OCI-LY7 (cell line): ENCODE measurements around the gene ATP5MC2.

Experiments used
- CTCF ChIP-seq: fragments of 200-600 bp; sonication (generic); conservative IDR thresholded peaks from 2 replicates; pipeline ENCODE4 v1.5.1; 2014; ENCODE audit warnings: mild to moderate bottlenecking, antibody characterized with exemption, low read length, moderate library complexity, mixed read lengths
- EZH2phosphoT487 ChIP-seq: fragments of 200-600 bp; sonication (generic); IDR thresholded peaks from 2 replicates; pipeline ENCODE4 v1.6.1; 2018; ENCODE audit warnings: low read depth, borderline replicate concordance, mild to moderate bottlenecking, mixed run types, antibody characterized with exemption, low read length, moderate library complexity, mixed read lengths

GRCh38 chr12:53699678-53700025 lies 23.8 kb upstream of the ATP5MC2 start:
- TF ChIP-seq CTCF (no peak), EZH2phosphoT487 (no peak)
